Esophagus muscularis mucosa (tissue), 4 donors: Measurements from ENCODE around the gene AXIN1. TPM values are rescaled to one million over a fixed set of nuclear protein-coding genes. Genes with fewer than 3 reads are reported as not detected.

Experiments
- DNase-seq: peaks from one replicate; pipeline ENCODE4 v3.0.0-alpha.2; 2017; ENCODE audit errors: extremely low spot score
- H3K27ac ChIP-seq, 4 donors: fragments of 200-600 bp; sonication (generic); replicated peaks in 1 of 4; 1 replicate in 3 of 4; 2 replicates in 1 of 4; pipeline ENCODE4 v1.5.1; 2016 to 2019; ENCODE audit warnings: mild to moderate bottlenecking in 1 of 4
- H3K27me3 ChIP-seq, 4 donors: fragments of 200-600 bp; sonication (generic); one replicate each; pipeline versions ENCODE4 v1.5.1 to v1.6.0; 2016 to 2019
- H3K36me3 ChIP-seq, 4 donors: fragments of 200-600 bp; sonication (generic); one replicate each; pipeline ENCODE4 v1.5.1; 2016 to 2019
- H3K4me1 ChIP-seq, 4 donors: fragments of 200-600 bp; sonication (generic); one replicate each; pipeline ENCODE4 v1.5.1; 2016 to 2019
- H3K4me3 ChIP-seq, 4 donors: fragments of 200-600 bp; sonication (generic); 1 replicate in 2 of 4; 2 replicates in 2 of 4; pipeline ENCODE4 v1.5.1; 2016 to 2019; ENCODE audit warnings: mild to moderate bottlenecking in 4 of 4, moderate library complexity in 1 of 4
- H3K9me3 ChIP-seq, 4 donors: fragments of 200-600 bp; sonication (generic); 1 replicate in 3 of 4; 2 replicates in 1 of 4; pipeline ENCODE4 v1.5.1; 2016 to 2019
- EP300 ChIP-seq: sonication (generic); formaldehyde crosslinking; IDR thresholded peaks from one replicate; pipeline ENCODE4 v1.6.1; 2017; ENCODE audit warnings: antibody characterized with exemption
- POLR2A ChIP-seq: fragments of 450-650 bp; IDR thresholded peaks from one replicate; pipeline ENCODE4 v1.6.1; 2017; ENCODE audit warnings: antibody characterized with exemption, moderate library complexity, mild to moderate bottlenecking, low read depth
- POLR2AphosphoS5 ChIP-seq, 2 donors: sonication (generic); formaldehyde crosslinking; IDR thresholded peaks; one replicate each; pipeline ENCODE4 v1.6.1; 2017; ENCODE audit warnings: antibody characterized with exemption in 2 of 2
- WGBS: methylation state at CpG from one replicate; pipeline ENCODE4 v1.1.5; 2018; 5-methylcytosine and 5-hydroxymethylcytosine counted together
- intact Hi-C: fragments of 100-400 bp; cut with DNase I; formaldehyde crosslinking; loops from one replicate; pipeline ENCODE4 v1.15.1; 2023
- total RNA-seq, 4 donors: library from RNA; depleted of rRNA; stranded (reverse); fragments of >200 nt; gene quantifications; one replicate each; pipeline versions ENCODE4 v1.1.0 to v1.2.1, GENCODE V29; 2016
- TF ChIP-seq, protein P1 (sequence below), 3 experiments: fragments of 200-600 bp in 2 of 3; fragments of 450-650 bp in 1 of 3; sonication (generic) in 2 of 3; IDR thresholded peaks; one replicate each; pipeline ENCODE4 v1.5.1; 2017 to 2019; ENCODE audit warnings: antibody characterized with exemption in 3 of 3, mild to moderate bottlenecking in 2 of 3, moderate library complexity in 1 of 3

Gene AXIN1
- total RNA-seq, 4 donors from 2014 or later, result 24.1 to 56.2 (median 44.1) TPM

DNA sequence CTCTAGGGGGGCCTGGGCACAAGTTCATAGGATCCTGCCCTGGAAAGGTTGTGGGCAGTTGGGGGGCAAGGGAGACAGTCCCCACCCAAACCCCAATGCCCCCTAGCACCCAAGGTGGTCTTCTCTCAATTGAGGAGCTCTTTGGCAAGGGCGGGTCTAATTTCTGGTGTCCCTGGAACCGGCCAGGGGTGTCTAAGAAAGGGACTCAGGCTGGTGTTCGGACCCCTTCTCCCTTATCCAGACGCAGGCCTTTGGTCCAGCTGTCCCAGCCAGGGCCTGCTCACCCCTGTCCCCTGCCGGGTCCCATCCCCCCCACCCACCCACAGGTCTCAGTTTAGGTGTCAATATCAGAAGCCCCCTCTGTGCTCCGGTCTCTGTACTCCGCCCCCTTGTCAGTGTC lies 73.0 kb downstream of the AXIN1 start:
- no peaks in the 10 kb centered on the region for H3K36me3 ChIP-seq
- H3K9me3 ChIP-seq, result no peaks in the 10 kb centered on the region
- intact Hi-C loops, result no loop called here
- peaks cover 0 to 50% (median 11%) of the 10 kb centered on the region in 4 donors for H3K27me3 ChIP-seq
- peaks cover 19 to 43% (median 33%) of the 10 kb centered on the region in 4 donors for H3K4me1 ChIP-seq
- DNase-seq, result no peak
- H3K4me3 ChIP-seq, result no peak overlapping the region
- TF ChIP-seq EP300, result no peak
- TF ChIP-seq, protein P1, sequence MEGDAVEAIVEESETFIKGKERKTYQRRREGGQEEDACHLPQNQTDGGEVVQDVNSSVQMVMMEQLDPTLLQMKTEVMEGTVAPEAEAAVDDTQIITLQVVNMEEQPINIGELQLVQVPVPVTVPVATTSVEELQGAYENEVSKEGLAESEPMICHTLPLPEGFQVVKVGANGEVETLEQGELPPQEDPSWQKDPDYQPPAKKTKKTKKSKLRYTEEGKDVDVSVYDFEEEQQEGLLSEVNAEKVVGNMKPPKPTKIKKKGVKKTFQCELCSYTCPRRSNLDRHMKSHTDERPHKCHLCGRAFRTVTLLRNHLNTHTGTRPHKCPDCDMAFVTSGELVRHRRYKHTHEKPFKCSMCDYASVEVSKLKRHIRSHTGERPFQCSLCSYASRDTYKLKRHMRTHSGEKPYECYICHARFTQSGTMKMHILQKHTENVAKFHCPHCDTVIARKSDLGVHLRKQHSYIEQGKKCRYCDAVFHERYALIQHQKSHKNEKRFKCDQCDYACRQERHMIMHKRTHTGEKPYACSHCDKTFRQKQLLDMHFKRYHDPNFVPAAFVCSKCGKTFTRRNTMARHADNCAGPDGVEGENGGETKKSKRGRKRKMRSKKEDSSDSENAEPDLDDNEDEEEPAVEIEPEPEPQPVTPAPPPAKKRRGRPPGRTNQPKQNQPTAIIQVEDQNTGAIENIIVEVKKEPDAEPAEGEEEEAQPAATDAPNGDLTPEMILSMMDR (IDR thresholded peaks at IDR 0.05), result no peak
- no peak for TF ChIP-seq POLR2AphosphoS5 (IDR thresholded peaks at IDR 0.05)
- TF ChIP-seq POLR2A, result no peak
- 96% methylated on average over 4 of the region's 7 CpGs for WGBS
- no peak overlapping the region for H3K27ac ChIP-seq

DNA sequence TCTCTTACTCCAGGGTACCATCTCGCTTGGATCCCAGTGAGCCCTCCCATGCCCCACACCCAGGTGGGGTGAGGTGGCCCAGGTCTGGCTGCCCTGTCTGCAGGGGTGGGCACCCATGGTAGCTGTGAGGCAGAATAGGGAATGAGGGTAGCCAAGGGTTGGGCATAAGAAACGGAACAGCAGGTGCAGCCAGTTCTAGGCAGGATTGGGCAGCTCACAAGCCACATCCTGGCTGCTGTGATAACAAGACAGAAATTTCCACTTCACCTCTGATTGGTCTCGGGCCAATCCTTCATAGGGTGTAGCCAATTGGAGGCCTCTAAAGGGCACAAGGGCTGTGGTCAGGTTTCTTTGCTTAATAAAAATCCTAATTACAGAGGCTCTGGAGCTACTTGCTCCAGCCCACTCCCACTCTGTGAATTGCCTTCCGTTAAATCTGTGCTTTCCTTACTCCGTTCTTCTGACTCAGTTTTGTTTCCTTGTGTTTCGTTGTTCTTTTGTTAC lies 73.6 kb downstream of the AXIN1 start:
- intact Hi-C loops, result no loop called here
- Histone ChIP-seq H3K27me3 (peaks cover 0 to 56% (median 11%) of the 10 kb centered on the region in 4 donors), H3K4me3 (no peak overlapping the region), H3K36me3 (no peaks in the 10 kb centered on the region), H3K9me3 (no peaks in the 10 kb centered on the region), H3K27ac (no peak overlapping the region), H3K4me1 (peaks cover 20 to 46% (median 36%) of the 10 kb centered on the region in 4 donors)
- TF ChIP-seq, protein P1 (IDR thresholded peaks at IDR 0.05), result no peak
- no peak for TF ChIP-seq POLR2A
- no peak for TF ChIP-seq POLR2AphosphoS5 (IDR thresholded peaks at IDR 0.05)
- DNase-seq, result no peak
- 71% methylated on average over 6 of the region's 6 CpGs for WGBS

DNA sequence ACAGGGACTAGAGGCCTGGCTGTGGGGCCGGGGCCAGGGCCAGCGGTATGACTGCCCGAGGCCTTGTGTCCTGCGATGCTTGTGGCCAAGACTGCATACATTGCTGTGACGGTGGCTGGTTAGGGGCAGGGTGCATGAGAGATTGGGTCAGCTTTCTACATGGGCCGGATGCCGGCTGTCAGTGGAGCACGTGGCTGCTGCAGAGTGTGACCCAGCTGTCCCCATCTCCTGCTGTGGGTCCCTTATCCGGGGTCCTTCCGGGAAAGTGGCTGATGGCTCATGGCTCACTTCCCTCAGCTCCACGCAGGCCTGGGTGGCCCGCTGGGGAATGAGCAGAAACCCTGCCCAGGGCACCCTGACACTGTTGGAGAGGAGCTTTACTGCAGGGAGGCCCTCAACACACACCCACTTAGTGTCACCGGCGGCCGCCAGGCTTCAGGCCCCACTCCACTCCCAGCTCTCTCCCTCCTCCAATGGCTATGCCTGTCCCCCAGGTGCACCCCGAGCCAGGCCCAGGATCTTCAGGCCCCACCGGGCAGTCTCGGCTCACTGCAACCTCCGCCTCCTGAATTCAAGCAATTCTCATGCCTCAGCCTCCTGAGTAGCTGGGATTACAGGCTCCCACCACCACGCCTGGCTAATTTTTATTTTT lies 76.0 kb downstream of the AXIN1 start:
- intact Hi-C loops, result no loop called here
- Histone ChIP-seq H3K4me3 (peak overlapping the region; percentile 57 to 72 (median 62)), H3K9me3 (no peaks in the 10 kb centered on the region), H3K27me3 (peaks cover 0 to 39% (median 8%) of the 10 kb centered on the region in 4 donors), H3K27ac (peak overlapping the region in 2 of 4 donors; percentile 33 to 43), H3K36me3 (peaks cover 0 to 7% (median 2%) of the 10 kb centered on the region in 4 donors), H3K4me1 (peaks cover 20 to 41% (median 33%) of the 10 kb centered on the region in 4 donors)
- WGBS, result 85% methylated on average over 13 of the region's 20 CpGs
- TF ChIP-seq POLR2A, result no peak
- no peak for DNase-seq

DNA sequence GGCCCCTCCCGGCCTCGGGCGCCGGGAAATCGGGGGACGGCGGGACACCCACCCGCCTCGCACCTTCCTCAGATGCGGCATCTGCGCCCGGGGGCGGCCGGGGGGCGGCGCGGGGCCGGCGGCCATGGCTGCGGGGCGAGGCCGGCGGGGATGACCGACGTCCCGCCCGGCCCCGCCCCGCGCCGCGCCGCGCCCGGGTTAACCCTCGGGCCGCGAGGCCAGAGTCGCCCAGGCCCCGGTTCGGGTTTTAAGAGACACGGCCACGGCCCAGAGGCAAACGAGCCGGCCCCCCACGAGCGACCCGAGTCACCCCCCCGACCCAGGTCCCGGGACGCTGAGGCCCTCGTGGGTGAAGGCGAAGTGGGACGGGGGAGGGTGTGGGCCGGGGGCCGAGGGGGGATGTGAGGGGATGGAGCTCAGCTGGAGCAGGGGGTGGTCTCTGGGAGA lies 76.7 kb downstream of the AXIN1 start, which contains the start of gene RGS11:
TSS of gene RGS11 (minus strand) at position 159 of the 447 bp plus-strand sequence. CDS start at position 126, 33 bp downstream.
- peak within 1 kb of the TSS in 3 of 4 donors; percentile 36 to 44 (median 43) for H3K27ac ChIP-seq
- DNase-seq, result no peak
- H3K9me3 ChIP-seq, result no peaks in the 10 kb centered on the region
- TF ChIP-seq POLR2AphosphoS5 (IDR thresholded peaks at IDR 0.05), result no peak
- no peak for TF ChIP-seq POLR2A
- no peak for TF ChIP-seq EP300
- TF ChIP-seq, protein P1 (IDR thresholded peaks at IDR 0.05), result no peak
- intact Hi-C loops, result no loop called here
- WGBS, result 10% methylated on average over 8 of the region's 56 CpGs
- peak within 1 kb of the TSS; percentile 57 to 72 (median 62) for H3K4me3 ChIP-seq
- H3K4me1 ChIP-seq, result peaks cover 15 to 34% (median 26%) of the 10 kb centered on the region in 4 donors
- peaks cover 0 to 31% (median 2%) of the 10 kb centered on the region in 4 donors for H3K27me3 ChIP-seq
- H3K36me3 ChIP-seq, result peaks cover 0 to 7% (median 2%) of the 10 kb centered on the region in 4 donors

DNA sequence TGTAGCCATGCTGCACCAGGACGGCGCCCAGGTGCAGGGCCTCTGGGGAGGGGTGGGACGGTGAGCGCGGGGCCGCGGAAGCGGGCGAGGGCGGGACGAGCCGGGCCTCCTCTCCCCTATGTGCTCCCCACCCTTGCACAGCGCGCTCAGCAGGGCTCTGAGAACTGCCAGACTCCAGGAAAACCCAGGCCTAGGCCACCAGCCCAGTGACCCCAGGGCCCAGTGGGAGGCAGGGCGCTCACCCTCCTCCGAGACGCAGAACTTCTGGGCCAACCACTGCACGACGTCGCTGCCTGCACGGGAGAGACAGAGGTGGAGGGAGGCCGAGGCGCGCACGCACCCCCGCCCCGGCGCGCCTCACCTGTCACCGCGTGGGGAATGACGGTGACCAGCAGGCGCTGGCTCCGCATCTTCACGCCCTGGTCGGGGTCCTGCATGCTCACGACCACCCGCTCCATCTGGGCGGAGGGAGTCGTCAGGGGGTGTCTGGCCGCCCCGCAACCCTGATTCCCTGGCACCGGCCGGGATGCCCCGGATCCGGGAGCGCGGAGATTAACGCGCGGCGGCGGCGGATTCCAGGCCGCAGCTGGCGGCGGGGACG lies 77.4 kb downstream of the AXIN1 start:
- peaks cover 0 to 7% (median 2%) of the 10 kb centered on the region in 4 donors for H3K36me3 ChIP-seq
- H3K9me3 ChIP-seq, result no peaks in the 10 kb centered on the region
- H3K4me3 ChIP-seq, result peak overlapping the region; percentile 57 to 72 (median 62)
- intact Hi-C loops, result no loop called here
- TF ChIP-seq, protein P1 (IDR thresholded peaks at IDR 0.05), result no peak
- TF ChIP-seq EP300, result no peak
- TF ChIP-seq POLR2AphosphoS5 (IDR thresholded peaks at IDR 0.05), result no peak
- no CpG with 5 or more reads among the region's 58 CpGs for WGBS
- peaks cover 0 to 27% (median 0%) of the 10 kb centered on the region in 4 donors for H3K27me3 ChIP-seq
- peaks cover 12 to 29% (median 22%) of the 10 kb centered on the region in 4 donors for H3K4me1 ChIP-seq
- H3K27ac ChIP-seq, result peak overlapping the region in 2 of 4 donors; percentile 36 to 43
- DNase-seq, result no peak
